ENCODE data around the gene ZPBP2.

The ZPBP2 gene

GRCh38 chr17:39908789-39909352 is 40.9 kb downstream of the ZPBP2 start:
- no peak for DNase-seq (ENCODE audit: low read depth in 4 of 4, low spot score in 1 of 4)

DNA sequence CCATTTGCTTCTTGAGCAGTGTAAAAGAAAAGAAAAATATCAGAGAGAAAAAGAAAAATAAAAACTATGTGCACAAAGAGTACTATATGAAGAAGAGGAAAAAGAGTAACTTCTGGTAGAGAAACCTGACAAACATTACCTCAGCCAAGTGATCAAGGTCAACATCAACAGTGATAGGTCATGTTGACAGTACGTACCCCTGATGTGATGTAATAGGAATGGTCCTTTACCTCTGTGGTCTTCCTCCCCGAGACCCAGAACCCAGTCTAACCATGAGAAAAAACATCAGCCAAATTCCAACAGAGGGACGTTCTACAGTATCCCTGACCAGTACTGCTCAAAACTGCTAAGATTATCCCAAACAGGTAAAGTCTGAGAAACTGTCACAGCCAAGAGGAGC is 46.0 kb downstream of the ZPBP2 start:
- DNase-seq (ENCODE audit: low read depth in 4 of 4, low spot score in 1 of 4): no peak

DNA sequence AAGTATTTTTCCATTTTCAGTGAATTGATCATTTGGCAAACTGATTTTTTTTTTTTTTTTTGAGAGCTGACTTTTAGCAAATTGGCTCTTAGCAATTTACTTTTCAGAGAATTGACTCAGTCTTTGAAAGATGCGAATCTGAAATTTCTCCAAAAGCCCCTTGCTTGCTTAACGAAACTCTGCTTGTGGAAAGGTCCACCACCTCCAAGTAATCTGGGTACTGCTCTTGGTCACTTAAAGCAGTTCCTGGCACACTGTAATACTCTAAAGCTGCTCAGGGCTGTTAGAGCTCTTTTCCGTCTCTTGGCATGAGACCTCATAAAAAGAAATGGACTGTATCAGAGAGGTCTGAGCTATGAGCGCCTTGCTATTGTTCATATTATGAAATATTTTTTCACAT is 47.6 kb downstream of the ZPBP2 start:
- no peak for DNase-seq (ENCODE audit: low read depth in 4 of 4, low spot score in 1 of 4)

GRCh38 chr17:39916918-39917317 is 48.9 kb downstream of the ZPBP2 start:
- no peak for DNase-seq (ENCODE audit: low read depth in 4 of 4, low spot score in 1 of 4)

DNA sequence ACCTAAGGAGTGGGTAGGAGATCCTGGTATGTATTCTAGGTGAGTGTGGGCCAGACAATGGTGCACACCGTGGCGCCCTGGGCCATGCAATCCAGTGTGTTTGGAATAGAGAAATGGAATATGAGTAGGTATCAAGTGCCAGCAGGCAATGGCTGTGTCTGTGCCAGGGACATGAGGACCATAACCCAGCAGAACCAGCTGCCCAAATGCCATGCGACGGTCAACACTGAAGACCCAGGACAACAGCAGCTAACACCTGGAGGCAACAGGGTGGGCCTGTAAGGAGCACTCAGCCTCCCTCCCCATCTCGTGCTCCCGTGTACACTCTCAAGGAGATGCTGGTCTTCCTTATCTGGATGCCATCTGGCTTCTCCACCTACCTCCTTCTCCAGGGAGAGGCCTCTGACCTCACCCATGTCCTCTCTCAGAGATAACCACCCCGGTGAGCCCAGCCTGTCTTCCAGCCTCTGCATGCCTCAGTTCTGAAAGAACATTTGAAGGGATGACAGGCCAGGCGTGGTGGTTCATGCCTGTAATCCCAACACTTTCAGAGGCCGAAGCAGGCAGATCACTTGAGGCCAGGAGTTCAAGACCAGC is 51.2 kb downstream of the ZPBP2 start:
- DNase-seq (ENCODE audit: low read depth in 4 of 4, low spot score in 1 of 4): no peak

DNA sequence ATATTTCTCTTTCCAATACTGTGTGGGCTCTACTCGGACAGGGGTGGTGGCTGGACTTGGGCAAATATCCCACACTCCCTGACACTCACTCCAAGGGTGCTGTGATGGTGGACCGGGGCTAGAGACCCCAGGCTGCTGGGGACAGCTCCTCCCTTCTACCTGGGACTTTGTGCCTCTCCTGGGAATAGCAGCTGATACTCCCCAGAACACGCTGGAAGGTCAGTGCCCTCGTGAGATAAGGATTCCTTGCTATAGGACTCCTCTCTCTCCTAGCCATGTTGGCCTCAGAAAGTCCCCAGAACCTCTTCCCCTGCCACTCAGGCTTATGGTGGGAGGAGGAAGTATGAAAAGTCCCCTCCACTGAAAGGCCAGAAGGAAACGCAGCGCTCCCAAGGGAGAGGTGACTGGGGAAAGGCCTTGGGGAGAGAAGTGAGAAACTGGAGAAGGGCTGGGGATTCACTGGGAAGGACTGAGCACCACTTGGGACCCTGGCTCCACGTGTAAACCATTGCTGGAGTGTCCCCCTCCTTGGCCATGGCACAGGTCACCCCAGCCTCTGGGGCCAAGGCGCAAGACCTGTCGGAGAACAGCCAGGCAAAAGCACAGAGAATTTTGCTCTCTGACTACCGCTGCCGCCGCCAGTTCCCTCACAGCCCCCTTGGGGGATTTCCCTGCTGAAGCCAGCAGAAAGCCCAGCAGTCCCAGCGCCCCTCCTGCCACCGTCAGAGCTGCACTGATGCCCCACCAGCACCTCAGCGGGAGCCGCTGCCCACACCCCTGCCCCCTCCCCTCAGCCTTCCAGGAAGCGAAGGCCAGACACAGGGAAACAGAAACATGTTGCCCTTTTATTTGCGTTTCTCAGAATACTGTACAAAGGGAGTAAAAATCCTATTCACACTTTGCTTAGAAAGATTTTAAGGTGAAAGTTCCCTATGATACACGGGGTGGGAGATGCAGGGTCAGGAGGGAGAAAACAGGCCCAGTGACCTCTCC is 52.5 kb downstream of the ZPBP2 start:
- DNase-seq (ENCODE audit: low read depth in 4 of 4, low spot score in 1 of 4): peak in 2 of 4 experiments; percentile 48 to 49

- DNase-seq (ENCODE audit: low read depth in 4 of 4, low spot score in 1 of 4): peak in 1 of 4 experiments; percentile 17
Measured at GRCh38 chr17:39921323-39921722, 53.3 kb downstream of the ZPBP2 start.

GRCh38 chr17:39922006-39922405 is 54.0 kb downstream of the ZPBP2 start:
- DNase-seq (ENCODE audit: low read depth in 4 of 4, low spot score in 1 of 4): no peak

GRCh38 chr17:39923230-39923629 is 55.2 kb downstream of the ZPBP2 start:
- DNase-seq (ENCODE audit: low read depth in 4 of 4, low spot score in 1 of 4): no peak

DNA sequence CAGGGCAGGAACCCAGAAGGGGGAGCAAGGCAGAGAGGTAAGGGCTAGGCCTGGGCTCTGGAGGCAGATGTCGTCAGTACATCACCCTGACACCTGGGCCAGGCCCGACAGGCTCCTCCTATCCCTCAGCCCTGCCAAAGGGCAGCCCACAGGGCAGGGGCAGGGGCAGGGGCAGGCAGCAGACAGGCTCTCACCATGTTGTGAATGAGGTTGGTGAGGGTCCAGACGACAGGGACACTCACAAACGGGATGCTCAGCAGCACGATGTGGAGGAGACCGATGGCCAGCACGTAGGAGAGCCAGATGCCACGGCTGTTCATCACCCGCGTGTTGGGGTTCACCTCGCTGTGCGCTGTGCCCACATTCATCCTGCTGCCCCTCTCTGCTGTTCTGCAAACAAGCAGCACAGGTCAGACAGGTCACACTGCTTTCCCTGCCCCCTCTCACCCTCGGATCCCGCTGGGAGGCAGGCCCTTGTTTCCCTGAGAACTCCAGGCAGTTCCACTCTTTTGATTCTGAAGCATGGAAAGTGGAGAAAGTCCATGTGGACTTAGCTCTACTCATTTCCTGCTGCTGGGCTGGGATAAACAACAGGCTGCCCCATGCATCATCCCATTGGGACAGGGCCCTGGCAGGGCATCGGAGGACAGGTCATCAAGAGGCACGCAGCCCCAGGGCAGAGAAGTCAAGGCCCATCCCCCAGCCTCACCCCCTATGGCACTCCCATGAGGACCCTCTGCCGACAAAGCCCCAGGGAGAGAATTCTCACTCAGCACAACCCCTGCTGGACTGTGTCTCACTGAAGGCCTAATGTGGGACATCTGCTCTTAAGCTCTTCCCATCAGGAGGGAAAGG is 56.1 kb downstream of the ZPBP2 start:
- no peak for DNase-seq (ENCODE audit: low read depth in 4 of 4, low spot score in 1 of 4)

DNA sequence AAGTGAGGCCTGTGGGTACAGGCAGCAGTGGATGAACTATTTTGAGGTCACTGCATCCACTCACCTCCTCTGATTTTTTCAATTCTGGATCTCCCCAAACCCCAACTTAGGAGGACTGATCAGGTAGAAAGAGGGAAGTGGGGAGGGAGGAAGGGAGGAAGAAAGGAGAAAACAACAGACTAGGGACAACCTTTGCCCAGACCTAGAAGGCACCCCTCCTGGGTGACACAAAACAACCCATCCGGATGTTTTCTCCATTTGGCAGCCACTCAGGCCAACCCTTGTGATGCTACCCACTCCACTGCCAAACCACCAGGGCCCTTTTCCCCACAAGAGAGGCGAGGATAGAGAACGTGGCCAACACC is 56.7 kb downstream of the ZPBP2 start:
- DNase-seq (ENCODE audit: low read depth in 4 of 4, low spot score in 1 of 4): no peak

GRCh38 chr17:39925282-39926134 is 57.5 kb downstream of the ZPBP2 start:
- DNase-seq (ENCODE audit: low read depth in 4 of 4, low spot score in 1 of 4): no peak

DNA sequence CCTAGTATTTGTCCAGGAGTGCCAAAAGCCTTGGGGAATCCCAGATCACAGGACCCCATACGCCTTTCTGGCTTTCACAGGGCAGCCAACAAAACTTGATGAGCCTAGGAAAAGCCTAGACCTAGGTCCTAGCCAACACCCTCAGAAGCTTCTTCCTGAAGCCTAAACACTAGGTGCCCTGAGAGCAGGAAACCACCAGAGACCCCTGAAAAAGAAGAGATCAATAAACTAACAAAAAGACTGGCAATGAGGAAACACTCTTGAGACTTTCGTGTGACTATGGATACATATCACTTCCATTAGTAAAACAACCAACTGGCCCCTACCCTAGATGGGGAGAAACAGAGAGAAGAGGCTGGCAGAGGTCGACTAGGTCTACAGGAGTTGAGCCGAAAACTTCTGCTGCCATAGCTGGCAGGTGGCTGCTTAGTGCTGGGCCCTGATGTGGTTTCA is 58.2 kb downstream of the ZPBP2 start:
- DNase-seq (ENCODE audit: low read depth in 4 of 4, low spot score in 1 of 4): no peak

- peak in 2 of 4 experiments; percentile 32 to 33 for DNase-seq (ENCODE audit: low read depth in 4 of 4, low spot score in 1 of 4)
Measured at GRCh38 chr17:39926588-39927100, 58.6 kb downstream of the ZPBP2 start.

Data from stimulated activated CD4-positive, alpha-beta T cell treated with anti-CD3 and anti-CD28 coated beads, Interleukin-1b, Interleukin-23, amount 100 ng/mL, for 24 hours (primary cell).